ENCODE data around the gene PIP5K1B.

PIP5K1B gene

DNA sequence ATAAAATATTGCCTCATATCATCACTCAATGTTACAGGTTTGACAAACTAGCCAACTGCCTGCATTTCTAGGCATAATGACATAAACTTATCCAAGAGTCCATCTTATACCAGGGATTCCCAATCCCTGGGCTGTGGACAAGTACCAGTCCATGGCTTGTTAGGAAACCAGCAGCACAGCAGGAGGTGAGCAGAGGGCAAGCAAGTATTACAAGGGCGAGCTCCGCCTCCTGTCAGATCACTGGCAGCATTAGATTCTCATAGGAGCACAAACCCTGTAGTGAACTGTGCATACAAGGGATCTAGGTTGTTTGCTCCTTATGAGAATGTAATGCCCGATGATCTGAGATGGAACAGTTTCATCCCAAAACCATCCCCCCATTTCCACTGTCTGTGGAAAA lies 164.0 kb downstream of the PIP5K1B start:
- no peak for DNase-seq

DNA sequence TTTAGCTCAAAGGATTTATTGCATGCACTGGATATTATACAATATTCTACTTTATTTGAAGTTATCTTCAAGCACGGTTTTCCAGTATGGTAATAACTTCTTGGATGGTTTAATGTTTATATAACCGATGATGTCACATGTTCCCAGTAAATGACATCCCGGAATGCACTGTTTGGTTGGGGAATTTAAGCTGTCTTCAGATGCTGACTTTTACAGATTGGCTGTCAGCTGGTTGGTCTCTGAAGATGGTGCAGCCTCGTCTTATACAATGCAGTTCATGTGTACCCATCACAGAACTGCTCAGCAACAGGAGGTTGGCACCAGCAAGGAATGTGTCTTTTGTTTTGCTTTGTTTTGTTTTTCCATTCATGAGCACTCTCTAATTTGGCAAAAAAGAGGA lies 165.0 kb downstream of the PIP5K1B start:
- no peak for DNase-seq

DNA sequence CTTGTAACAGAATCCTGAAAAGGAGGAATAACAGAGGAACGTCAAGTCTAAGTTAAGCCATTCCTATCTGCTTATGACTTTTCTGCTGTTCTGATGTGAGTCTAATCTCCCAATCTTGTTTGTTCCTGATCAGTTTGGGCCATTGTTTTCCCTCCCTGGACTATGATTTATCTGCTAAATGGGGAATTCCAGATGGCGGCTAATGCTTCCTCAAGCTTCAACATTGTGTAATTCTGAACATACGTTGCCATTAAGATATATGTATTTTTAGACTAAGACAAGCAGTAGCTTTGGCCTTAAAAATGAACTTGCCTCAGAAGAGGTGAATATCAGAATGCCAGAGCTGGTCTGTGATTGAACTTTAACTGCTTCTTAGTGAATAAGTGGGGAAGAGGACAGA lies 166.2 kb downstream of the PIP5K1B start:
- DNase-seq = no peak

DNA sequence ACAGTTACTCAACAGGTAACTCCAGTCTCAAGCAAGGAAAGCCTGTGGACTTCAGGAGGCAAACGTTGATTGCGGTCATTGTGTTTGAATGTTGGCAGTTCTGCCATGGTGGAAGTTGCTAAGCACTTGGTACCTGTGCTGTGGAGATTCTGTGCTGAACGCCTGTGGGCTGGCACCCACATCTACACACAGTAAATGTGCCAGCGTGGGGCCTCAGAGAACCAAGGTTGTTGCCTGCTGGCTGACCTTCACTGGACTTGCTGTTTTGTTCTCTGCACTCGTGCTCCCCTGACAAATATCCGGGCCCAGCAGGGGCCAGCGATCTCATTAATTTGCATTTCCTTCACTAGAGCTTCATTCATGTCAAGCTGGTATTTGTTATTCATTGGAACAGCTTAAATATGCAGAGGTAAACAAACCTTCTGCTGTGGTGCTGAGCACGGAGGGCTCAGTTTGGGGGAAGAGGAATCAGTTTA lies 167.0 kb downstream of the PIP5K1B start:
- no peak for DNase-seq

DNA sequence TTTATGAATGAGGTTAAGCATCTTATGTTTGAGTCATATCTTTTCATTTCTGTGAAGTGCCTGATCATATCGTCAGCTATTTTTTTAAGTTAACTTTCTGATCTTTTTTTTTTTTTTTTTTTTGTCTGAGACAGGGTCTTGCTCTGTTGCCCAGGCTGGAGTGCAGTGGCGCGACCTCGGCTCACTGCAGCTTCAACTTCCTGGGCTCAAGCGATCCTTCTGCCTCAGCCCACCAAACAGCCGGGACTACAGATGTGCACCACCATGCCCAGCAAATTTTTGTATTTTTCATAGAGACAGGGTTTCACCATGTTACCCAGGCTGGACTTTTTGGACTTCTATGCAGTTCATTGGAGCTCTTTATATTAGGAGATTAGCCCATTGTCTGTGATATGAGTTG lies 168.1 kb downstream of the PIP5K1B start:
- no peak for DNase-seq

DNA sequence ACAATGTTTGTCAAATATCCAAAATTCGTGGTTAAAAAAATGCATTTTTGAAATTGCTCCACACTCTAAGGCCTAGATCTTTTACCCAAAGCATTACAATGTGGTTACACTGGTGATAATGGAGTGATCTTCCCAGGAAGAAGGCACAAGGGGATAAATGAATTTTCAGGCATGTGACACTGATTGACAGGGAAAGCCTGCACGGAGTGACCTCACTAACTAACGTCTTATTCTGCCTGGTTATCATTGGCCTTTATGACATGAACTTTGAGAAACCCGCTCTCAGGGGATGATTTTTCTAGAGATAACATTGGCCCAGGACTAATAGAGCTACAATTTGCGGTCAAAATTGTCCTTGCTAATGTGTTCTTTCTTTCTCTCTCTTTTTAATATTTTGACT lies 171.2 kb downstream of the PIP5K1B start:
- DNase-seq = no peak

DNA sequence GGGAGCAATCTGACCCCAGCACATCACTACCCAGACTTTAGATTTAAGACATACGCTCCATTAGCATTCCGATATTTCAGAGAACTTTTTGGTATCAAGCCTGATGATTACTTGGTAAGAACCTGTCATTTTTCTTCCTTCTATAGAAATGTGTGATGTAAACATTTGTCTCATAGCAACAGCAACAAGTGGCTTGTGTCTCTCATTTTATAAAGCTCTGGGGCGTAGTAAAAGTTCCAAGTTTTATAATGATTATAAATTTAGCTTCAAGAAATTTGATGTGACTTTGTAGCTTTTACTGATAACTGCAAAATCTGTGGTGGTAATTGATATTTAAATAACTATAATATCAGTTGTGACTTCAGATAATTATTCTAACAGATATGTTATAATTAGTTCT lies 171.6 kb downstream of the PIP5K1B start:
- no peak for DNase-seq

DNA sequence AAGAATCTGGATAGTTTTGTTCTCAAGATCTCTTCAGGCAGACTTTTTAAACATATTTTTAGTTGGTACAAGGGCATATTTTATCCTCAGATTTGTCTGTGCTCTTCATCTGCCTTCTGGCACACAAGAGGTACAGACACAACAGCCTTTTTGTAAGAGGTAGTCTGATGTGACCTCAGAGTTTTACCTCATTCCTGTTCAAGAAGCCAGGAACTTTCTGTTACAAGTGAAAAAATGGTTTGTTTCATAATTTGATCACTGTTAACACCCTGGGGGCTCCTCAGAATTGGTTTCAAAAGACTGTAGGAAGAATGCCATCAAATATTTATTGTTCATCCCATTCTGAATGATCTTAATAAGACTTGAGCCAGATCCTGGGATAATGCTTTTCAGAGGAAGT lies 172.2 kb downstream of the PIP5K1B start:
- no peak for DNase-seq

DNA sequence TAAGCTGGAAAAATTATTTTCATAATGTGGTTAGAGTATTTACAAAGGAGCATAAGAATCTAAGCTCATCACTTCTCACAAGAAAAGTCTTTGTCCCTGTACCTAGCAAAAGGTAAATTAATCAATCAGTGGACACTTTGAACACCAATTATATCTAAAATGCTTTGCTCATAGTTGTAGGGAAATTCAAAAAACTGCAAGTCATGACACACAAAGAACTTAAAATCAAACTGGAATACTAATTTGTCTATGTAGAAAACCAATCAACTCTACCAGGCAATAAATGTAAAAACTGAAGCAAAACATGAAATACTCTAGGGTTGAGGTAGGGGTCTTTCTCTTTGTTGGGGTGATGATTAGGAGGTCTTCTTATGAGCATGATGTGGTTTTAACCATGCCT lies 173.4 kb downstream of the PIP5K1B start:
- no peak for DNase-seq

DNA sequence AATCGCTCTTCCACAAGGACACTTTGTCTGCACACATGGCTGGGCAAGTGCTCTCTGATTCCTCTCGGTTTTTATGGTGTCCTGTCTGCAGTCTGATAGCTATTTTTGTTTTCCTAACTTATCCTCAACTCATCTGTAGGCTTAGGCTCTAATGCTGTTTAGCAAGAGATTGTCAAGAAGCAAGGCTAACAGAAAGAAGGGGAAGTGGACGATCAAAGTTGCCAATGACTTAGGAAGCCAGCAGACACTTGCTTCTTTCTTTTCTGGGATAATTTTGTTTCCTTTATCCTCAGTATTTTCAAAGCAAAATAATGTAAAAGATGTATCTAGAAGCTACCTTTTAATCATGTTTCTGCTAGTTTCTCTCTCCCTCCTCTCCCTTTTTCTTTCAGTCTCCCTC lies 178.2 kb downstream of the PIP5K1B start:
- no peak for DNase-seq

DNA sequence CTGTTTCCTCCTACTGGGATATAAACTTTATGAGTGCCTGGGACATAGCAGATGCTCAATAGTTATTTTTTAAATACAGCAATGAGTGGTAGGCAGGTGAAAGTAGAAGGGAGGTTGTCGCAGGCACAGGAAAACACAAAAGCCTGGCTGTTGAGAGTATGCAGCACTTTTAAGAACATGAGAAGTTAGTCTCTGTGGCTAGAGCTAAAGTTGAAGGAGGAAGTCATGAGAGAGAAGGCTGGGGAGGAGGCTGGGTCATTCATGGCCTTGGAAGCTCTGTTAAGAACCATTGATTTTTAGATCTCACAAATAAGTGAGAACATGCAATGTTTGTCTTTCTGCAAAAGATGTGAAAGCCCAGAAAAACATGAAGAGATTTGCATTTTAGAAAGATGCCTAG lies 182.2 kb downstream of the PIP5K1B start:
- no peak for DNase-seq

DNA sequence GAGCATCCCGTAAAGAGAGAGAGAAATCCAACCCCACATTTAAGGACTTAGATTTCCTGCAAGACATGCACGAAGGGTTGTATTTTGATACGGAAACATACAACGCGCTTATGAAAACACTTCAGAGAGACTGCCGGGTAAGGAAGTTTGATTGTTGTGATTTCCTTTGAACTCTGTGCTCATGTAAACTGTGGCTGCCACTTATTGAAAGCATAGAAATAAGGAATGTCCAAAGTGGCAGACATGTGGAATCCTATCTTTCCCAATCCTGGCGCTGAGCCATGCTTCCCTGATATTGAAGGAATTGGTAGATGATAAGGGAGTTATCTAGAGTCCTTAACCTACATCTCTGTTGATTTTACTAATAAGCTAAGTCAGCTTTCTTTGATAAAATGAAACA lies 189.5 kb downstream of the PIP5K1B start:
- DNase-seq = no peak

DNA sequence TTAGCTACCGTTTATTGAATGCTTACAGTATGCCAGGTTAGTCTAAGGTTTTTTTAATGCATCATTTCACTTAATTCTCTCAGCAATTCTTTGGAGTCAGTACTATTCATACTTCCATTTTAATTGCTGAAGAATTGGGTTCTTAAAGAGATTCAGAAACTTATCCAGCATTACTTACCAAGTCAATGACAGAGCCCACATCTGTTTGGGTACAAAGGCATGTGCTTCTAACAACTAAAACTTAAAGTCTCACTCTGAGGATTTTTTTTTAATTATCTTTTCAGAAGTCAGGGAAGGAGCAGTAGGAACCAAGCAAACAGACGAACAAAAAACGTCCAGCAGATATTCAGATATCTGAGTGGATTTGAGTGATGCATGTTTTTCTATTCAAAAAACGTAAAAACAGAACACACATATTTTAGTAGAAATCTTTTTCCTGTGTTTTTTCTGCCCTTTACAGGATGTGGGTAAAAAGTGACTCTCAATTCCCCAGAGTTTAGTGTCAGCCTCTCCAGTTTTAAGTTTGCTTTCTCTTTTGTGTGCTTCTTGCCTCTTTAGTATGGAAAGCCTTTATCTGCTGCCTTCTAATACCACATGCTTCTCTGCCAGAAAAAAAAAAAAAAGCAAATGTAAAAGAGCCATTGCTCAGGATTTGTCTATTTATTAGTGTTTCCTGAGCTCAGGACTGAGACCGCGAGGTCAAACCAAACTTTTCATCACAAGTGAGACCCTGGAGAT lies 190.9 kb downstream of the PIP5K1B start:
- DNase-seq = no peak

DNA sequence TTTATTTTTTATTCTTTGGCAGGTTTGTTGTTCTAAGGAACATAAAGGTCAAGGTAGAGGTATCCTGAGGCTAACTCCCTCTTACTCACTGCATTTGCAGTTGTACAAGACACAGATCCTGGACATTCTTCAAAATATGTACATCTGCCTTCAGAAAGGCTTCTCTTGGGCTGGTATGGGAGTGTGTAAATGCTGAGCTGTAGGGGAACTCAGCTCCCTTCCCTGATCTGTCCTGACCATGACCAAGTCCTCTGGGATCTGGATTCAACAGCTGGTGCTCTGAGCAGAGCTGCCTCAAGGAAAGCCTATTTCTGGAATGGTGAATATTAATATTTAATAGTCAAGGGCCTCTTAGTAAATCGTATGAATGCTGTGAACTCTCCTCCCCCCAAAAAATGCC lies 191.4 kb downstream of the PIP5K1B start:
- DNase-seq = no peak

DNA sequence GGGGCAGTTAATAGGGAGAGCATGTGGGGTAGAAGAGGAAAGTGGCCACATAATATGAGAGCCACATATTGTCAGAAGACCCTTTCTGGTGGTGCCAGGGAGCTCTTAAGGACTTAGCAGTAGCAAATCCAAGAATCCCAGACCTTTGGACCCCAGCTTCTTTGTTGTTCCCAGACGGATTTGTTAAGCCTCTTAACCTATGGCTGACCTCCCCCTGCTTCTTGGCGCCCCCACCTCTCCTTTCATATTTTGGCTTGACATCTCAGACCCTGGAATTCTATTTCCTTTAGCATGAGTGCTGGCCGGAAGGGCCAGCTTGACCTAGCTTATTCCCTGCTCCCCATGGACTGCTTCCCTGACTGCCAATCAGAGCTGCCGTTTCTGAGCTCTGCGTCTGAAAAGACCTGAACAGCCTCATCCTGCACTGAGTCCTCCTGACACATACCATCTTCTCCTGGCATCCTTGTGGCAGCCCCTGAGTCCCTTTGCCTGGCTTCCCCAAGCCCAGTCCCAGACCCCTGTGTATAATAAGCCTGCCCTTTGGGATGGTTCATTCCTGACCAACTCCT lies 192.6 kb downstream of the PIP5K1B start:
- no peak for DNase-seq

DNA sequence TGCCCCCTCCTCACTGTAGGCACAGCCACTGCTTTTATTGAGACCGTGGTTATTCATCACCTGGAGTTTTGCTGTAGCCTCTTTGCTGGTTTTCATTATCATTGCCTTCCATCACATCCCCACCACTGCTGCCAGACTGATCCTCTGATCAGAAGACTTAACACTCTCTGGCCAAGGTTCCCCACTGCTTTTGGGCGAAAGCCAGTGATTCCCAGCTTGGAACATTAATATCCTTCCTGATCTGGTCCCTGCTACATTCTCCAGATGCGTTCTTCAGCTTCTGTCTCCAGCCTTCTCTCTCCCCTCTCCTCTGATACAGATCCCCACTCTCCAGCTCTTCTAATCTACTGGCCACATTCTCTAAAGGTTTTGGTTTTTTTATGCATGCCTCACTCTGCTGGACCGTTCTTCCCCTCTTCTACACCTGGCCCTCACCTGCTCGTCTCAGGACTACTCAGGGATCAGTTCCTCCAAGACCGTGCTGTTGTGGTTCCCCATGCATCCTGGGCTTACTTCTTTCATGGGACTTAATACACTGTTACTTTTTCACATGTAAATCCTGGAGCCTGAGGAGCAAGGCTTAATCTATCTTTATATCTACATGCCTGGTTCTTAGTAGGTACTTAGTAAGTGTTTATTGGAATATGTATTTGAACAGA lies 193.9 kb downstream of the PIP5K1B start:
- DNase-seq = no peak

DNA sequence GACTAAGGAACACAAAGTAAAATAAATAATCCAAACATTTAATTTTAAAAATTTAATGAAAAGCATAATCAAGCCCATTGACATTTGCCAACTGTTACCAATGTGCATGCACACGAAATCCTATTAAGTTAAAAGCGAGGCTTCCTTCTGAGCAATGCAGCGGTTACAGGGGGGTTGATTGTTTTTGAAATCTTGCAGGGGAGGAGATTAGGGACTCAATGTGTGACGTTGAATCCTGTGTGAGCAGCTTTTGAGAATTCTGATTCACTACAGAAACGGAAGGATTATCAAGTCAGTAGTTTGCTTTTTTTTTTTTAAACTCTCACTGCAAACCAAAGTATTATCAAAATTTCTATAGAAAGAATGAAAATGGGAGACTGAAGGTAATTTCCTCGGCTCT lies 199.4 kb downstream of the PIP5K1B start:
- DNase-seq = no peak

DNA sequence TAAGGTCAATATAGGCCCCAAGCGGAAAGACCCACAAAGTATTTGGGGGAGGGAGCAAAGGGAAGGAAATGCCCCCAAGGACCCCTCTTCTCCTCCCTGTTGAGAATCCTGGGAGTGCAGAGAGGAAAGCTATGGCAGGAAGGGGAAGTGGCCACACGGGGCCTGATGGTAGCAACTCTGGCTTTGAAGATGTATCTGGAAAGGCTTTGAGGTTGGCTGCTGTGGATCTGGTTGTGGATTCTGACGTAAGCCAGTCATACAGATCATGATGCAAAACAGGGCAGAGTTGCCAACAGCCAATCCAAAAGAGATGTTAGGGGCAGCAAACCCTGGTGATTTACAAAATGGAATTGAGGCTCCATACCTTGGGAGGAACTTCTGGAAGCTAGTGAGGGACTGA lies 200.1 kb downstream of the PIP5K1B start:
- no peak for DNase-seq

DNA sequence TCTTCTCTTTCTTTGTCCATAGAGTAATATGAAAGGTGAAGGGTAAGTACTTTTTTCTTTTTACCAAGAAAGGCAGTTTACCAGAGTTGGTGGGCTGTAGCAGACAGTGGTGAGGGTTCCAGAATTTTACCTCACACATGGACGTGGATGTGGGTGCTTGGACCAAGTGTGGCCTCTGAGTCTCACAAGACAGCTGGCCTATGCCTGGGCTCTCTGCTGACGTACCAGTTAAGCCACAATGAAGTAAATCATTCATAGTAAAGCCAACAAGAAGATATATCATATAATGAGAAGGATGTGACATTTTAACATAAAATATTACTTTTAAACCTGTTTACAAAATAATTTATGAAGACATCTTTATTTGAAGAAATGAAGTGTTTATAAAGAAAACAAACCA lies 202.9 kb downstream of the PIP5K1B start:
- DNase-seq = no peak

DNA sequence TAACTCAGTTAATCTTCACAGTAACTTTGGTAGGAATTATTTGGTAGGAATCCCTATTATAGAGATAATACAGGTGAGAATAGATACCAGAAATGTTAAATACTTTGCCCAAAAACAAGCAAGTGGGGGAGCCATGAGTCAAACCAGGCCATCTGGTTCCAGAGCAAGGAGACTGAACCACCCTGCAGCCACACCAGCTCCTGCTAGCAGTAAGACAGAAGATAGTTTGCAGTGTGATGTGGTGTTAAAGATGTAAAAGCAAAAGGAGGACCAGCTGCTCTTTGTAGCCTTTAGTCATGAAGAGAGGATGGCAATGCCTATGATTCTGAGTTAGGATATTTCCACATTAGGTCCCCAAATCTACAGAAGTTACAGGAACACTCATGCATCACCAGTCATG lies 207.5 kb downstream of the PIP5K1B start:
- no peak for DNase-seq

DNA sequence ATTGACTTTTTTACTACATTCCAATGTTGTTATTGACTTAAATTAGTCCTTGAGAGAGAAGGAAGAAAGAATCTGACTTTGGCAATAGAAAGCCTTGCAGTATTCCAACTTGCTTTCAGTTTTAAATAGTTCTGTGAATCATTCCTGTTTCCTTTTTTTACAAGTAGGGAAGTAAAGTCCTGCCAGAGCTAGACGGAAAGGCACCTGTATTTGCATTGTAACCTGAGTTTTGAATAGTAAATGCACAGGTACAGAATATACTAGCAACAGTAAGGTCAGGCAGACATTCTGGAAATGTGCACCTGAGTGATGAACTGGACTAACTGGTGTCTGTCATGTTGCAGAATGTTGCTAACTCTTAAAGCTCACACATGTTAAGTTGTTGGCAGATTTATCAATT lies 208.0 kb downstream of the PIP5K1B start:
- DNase-seq = no peak

DNA sequence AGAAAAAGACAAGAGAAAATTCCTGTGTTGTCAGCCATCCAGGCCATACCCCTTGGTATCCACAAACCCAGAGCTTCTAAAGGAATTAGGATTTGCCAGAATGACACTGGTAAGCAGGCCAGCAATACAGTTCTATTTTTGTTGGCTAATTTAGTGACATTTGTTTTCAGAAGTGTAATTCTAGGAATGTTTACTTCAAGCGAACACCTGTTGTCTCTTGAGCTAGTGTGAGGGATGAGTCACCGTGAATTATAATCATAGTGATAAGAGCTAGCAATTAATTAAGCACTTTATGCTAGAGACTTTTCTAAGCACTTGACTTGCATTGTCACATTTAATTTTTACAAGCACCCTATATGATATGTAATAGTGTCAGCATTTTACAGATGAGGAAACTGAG lies 209.7 kb downstream of the PIP5K1B start:
- DNase-seq = no peak

DNA sequence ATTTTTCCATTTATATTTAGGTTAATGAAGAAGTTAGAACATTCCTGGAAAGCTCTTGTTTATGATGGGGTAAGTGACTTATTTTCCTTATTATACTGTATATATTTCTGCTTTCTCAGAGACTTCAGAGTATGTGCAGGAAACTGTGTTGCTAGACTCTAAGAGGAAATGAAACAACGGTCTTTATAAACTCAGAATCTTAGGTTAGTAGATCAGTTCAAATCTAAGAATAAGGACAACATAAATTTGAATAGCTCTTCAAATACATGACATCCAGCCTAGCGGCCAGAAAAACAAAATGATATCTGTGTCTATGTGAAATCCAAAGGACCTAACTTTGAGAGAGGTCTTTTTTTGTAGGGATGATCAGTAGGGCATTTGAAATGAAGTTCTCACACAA lies 214.6 kb downstream of the PIP5K1B start:
- no peak for DNase-seq

DNA sequence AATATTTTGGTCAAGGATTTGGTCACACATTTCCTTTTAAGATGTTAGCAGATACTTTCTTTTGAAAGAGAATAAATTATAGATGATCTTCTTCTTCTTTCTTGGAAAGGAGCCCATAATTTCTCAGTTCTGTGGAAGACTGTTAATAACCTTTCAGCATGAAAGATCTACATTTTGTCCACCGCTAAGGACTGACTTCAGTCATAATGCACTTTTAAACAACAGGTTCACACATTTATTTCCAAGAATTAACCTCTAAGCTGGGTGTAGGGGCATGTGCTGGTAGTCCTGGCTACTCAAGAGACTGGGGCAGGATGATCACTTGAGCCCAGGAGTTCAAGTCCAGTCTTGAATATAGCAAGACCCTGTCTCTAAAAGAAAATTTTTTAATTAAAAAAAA lies 215.9 kb downstream of the PIP5K1B start:
- DNase-seq = no peak

DNA sequence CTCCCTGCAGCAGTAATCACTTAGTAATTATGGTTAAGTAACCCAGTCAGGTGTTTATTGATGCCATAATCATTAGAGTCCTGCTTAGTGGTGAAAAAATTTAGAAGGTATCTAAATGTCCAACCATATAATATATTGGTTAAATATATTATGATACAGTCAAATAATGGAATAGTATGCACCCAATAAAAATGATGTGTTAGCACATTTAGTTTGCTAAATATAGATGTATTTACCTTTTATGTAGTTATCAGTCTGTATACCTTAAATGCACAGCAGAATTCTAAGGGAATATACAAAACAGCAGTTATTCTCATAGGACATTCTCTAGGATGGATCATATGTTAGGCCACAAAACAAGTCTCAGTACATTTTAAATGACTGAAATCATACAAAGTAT lies 218.4 kb downstream of the PIP5K1B start:
- DNase-seq = no peak
